Ovary (tissue), 9 donors: ENCODE data around the gene DBH. TPM values are rescaled to one million over a fixed set of nuclear protein-coding genes. Genes with fewer than 3 reads are reported as not detected.

Source experiments
- DNase-seq, 5 donors: peaks; one replicate each; pipeline ENCODE4 v3.0.0-alpha.2; 2019 to 2020
- H3K27ac ChIP-seq, 2 donors: fragments of 200-600 bp; one replicate each; pipeline versions ENCODE4 v1.5.1 to v1.8.0; 2019 to 2022
- H3K27me3 ChIP-seq: fragments of 200-600 bp; one replicate; pipeline ENCODE4 v1.8.0; 2022
- H3K36me3 ChIP-seq: fragments of 200-600 bp; sonication (generic); one replicate; pipeline ENCODE4 v1.5.1; 2019
- H3K4me1 ChIP-seq: one replicate; pipeline ENCODE4 v1.8.1; 2013; ENCODE audit warnings: mild to moderate bottlenecking, moderate library complexity; ENCODE audit not compliant: insufficient read depth
- H3K4me3 ChIP-seq: fragments of 200-600 bp; sonication (generic); one replicate; pipeline ENCODE4 v1.5.1; 2017
- H3K9me3 ChIP-seq, 2 donors: fragments of 200-600 bp in 1 of 2; sonication (generic) in 1 of 2; one replicate each; pipeline versions ENCODE4 v1.5.1 to v1.8.1; 2013 to 2019; ENCODE audit warnings: mild to moderate bottlenecking in 1 of 2, moderate library complexity in 1 of 2
- CTCF ChIP-seq, 3 donors: fragments of 450-650 bp in 2 of 3; fragments of 200-600 bp in 1 of 3; IDR thresholded peaks; one replicate each; pipeline versions ENCODE4 v1.5.1 to v1.8.0; 2016 to 2022; ENCODE audit warnings: antibody characterized with exemption in 3 of 3, mild to moderate bottlenecking in 1 of 3
- EP300 ChIP-seq: sonication (generic); formaldehyde crosslinking; IDR thresholded peaks from one replicate; pipeline ENCODE4 v1.6.1; 2017; ENCODE audit warnings: antibody characterized with exemption
- POLR2A ChIP-seq: fragments of 450-650 bp; IDR thresholded peaks from one replicate; pipeline ENCODE4 v1.6.1; 2017; ENCODE audit warnings: antibody characterized with exemption, mild to moderate bottlenecking, moderate library complexity
- WGBS, 3 donors: extraction: QIAGEN DNeasy Blood & Tissue Kit in 1 of 3; methylation state at CpG; one replicate each; pipeline versions ENCODE4 v1.1.5 to v1.1.7; 2013 to 2017; 5-methylcytosine and 5-hydroxymethylcytosine counted together
- intact Hi-C, 4 donors: fragments of 100-400 bp; cut with DNase I; formaldehyde crosslinking; loops; one replicate each; pipeline versions ENCODE4 v1.11.0 to v1.15.1; 2022 to 2023
- polyA plus RNA-seq, 2 donors: library from polyadenylated mRNA; stranded (reverse); fragments of 200-250 nt in 1 of 2; fragments of 350-450 nt in 1 of 2; fragmentation: Illumina TruSeq in 1 of 2; extraction: RNeasy Lipid Tissue Mini Kit (QIAGEN cat#74804) in 1 of 2; gene quantifications; one replicate each; pipeline ENCODE4 v1.2.3, GENCODE V29; 2013 to 2014
- total RNA-seq, 7 donors: library from RNA; depleted of rRNA in 2 of 7; stranded (reverse); fragments of >200 nt in 2 of 7; fragmentation: NEBNext Ultra II Directional in 3 of 7; extraction: Animal tissue kit (Norgen Biotek cat#: 25700) in 3 of 7; gene quantifications; one replicate each; pipeline versions ENCODE4 v1.1.0 to v1.2.4, GENCODE V29; 2016 to 2023
- donor health status: DM: no; HTN: no; CAD: no; lungs with moderate emphysema.
- donor health status: DM: no; HTN: no; CAD: no.
- donor health status: Bipolar disorder and iron deficiency.
- donor health status: DM: yes; HTN: yes; CAD: no.
- donor health status: DM: no; HTN: no; CAD: no.
- donor health status: DM: yes; HTN: yes; CAD: no.

Gene DBH
- total and polyA plus RNA-seq, 9 donors = 0.28 TPM; not detected in 8

DNA sequence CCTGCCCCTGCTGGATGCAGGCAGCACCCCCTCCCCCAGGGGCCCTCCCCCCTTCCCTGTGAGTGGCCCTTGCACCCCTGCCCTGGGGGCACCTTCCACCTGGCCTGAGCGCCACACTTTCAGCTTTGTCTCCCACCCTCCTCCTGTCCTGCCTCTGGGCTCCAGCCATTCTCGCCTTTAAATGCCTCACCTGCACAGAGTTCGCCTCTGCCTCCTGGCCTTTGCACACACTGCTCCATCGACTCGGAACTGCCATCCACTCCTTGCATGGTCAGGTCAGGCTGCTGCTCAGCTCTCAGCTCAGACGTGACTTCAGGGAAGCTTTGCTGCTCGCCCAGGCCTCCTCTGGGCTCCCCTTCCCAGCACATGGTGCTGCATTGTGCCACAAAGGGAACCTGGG is 37.2 kb upstream of the DBH start:
- no peak overlapping the region for H3K27ac ChIP-seq
- TF ChIP-seq POLR2A = no peak
- TF ChIP-seq EP300 = no peak
- TF ChIP-seq CTCF (IDR thresholded peaks at IDR 0.05) = no peak
- no peak for DNase-seq
- no peaks in the 10 kb centered on the region for H3K9me3 ChIP-seq
- intact Hi-C loops = no loop called here
- no peak overlapping the region for H3K4me3 ChIP-seq
- H3K27me3 ChIP-seq = no peaks in the 10 kb centered on the region
- 72 to 84% (median 82%) methylated on average over 7 of the region's 7 CpGs for WGBS, 3 donors
- H3K36me3 ChIP-seq = no peaks in the 10 kb centered on the region
- no peaks in the 10 kb centered on the region for H3K4me1 ChIP-seq

GRCh38 chr9:133599470-133600173 is 36.5 kb upstream of the DBH start:
- 91 to 94% (median 94%) methylated on average over 6 of the region's 6 CpGs for WGBS, 3 donors
- Histone ChIP-seq H3K4me3 (no peak overlapping the region), H3K27me3 (no peaks in the 10 kb centered on the region), H3K36me3 (no peaks in the 10 kb centered on the region), H3K4me1 (no peaks in the 10 kb centered on the region), H3K9me3 (no peaks in the 10 kb centered on the region), H3K27ac (no peak overlapping the region)
- intact Hi-C loops = no loop called here
- no peak for DNase-seq
- TF ChIP-seq CTCF (IDR thresholded peaks at IDR 0.05) = no peak
- no peak for TF ChIP-seq POLR2A
- TF ChIP-seq EP300 = no peak

DNA sequence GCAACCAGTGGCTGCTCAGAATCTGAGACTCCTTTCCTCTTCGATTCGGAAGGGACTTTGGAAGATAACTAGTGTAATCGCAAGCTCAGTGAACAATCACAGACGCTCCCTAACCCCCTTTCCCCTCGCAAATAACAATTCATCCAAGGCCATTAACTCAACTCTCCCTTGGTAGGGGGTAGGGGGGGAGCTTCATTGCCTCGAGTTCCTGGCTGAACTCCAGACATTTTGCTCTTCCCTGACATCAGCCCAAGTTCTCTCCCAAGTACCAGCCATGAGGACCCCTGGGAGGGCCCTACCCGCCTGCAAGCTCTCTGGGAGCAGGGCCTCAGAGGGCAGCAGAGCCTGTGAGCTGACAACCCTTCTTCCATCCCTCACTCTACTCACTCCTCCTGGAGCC is 35.4 kb upstream of the DBH start:
- Histone ChIP-seq H3K36me3 (no peaks in the 10 kb centered on the region), H3K4me3 (no peak overlapping the region), H3K27ac (no peak overlapping the region), H3K27me3 (no peaks in the 10 kb centered on the region), H3K9me3 (no peaks in the 10 kb centered on the region), H3K4me1 (no peaks in the 10 kb centered on the region)
- no peak for TF ChIP-seq EP300
- TF ChIP-seq CTCF (IDR thresholded peaks at IDR 0.05) = no peak
- no peak for TF ChIP-seq POLR2A
- 27 to 35% (median 28%) methylated on average over 7 of the region's 7 CpGs for WGBS, 3 donors
- no peak for DNase-seq
- intact Hi-C loops = no loop called here

DNA sequence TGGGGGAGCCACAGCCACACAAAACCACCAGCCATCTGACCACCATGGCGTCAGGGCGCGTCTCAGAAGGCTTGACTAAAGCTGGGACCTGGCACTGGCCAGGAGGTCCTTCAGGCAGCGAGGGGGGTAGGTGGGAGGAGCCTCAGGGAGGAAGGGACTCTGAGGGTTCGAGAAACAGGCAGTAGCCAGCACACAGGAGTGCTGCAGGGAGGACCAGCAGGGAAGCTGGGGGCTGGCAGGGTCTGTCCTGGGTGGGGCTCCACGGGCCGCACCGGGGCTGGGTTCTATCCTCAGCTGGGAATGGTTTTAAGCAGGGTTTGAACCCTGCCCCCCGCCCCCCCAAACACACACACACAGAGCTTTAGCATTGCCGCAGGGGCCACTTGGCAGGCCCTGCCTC is 34.4 kb upstream of the DBH start:
- H3K27me3 ChIP-seq = no peaks in the 10 kb centered on the region
- H3K4me3 ChIP-seq = no peak overlapping the region
- 74 to 84% (median 83%) methylated on average over 9 to 10 of the region's 10 CpGs for WGBS, 3 donors
- H3K4me1 ChIP-seq = no peaks in the 10 kb centered on the region
- H3K9me3 ChIP-seq = no peaks in the 10 kb centered on the region
- no peak for DNase-seq
- H3K27ac ChIP-seq = no peak overlapping the region
- TF ChIP-seq CTCF (IDR thresholded peaks at IDR 0.05) = no peak
- TF ChIP-seq EP300 = no peak
- TF ChIP-seq POLR2A = no peak
- H3K36me3 ChIP-seq = no peaks in the 10 kb centered on the region
- intact Hi-C loops = no loop called here
